CD4-positive, alpha-beta T cell treated with Interleukin-4 for 1 hour (primary cell): ENCODE measurements around the gene TBX15.

Experiments used
- DNase-seq, 2 donors: peaks; one replicate each; pipeline ENCODE4 v3.0.0-alpha.2; 2020 to 2022

Gene TBX15

DNA sequence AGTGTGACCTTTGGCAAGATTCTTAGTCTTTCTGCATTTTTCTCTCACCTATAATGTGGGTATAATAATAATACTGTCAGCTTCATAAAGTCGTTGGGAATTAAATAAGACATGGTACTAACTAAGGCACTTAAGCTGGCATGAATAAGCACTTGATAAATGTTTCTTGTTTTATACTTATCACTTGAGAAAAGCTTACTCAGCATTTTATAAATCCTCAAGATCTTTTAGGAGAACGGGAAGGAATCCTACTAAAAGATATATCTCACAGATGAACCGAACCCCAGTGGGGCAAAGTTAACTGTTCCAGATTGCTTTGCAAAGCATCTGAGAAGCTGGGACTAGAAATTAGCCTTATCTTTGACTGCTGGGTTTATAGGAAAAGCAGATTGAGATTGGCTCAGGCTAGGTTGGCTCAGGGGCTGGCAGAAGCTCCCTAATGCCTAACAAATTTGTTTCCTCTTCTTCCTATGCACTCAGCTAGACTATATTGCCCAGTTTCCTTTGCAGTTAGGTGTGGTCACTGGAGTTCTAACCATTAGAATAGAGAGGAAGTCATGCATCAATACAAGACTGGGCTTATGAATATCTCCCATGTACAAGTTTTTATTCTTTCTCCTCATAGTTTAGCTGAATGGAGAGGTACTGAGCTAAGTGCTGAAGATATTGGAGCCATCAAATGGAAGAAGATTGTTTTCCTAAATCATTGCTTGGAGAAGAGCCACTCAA, 110.3 kb downstream of the TBX15 start:
- DNase-seq = no peak

DNA sequence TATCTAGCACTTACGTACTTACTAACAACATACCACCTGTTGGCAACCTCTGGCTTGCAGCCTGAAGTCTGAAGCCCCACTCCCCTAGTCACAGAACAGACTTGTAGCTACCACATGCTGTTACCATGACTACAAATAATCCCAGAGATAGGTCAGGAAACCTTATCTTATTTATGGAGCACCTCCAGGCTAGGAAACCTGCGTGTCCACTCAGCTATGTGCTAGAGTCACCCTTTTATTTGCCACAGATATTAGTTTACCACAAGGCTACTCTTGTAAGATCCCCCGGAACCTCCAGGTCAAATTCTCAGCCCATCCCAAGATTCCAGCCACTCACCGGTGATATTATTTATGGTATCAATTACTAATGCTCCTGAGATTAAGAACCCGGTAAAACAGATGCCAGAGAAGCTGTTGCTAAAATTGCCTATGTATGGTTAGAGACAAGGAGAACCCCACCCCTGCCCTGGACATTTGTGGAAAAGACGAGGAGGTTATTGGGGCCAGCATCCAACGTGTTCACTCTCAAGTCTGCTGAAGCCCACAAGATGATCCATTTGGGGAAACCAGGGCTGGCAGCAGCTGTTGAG, 116.5 kb downstream of the TBX15 start:
- no peak for DNase-seq

- DNase-seq = no peak
These were observed 119.8 kb downstream of the TBX15 start for GRCh38 chr1:118868387-118868786.

- DNase-seq = no peak
These were observed 121.8 kb downstream of the TBX15 start for GRCh38 chr1:118866330-118866729.

DNA sequence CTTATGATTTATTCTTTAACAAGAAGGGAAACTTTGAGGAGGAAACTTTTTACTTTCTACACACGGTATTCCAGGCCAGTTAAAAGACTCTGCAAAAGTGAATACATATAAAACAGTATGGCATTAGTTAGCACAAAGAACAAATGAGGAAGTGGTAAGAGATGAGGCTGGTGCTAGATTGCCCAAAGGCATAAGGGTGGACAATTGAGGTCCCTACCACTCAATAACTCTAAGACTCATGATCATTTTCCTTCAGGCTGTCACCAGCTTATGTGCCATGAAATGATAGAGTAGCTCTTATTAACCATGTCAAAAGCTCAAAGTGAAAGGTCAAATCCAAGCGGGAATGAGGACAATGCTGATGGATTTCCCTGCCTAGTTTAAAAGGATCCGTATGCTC, 124.5 kb downstream of the TBX15 start:
- no peak for DNase-seq

DNA sequence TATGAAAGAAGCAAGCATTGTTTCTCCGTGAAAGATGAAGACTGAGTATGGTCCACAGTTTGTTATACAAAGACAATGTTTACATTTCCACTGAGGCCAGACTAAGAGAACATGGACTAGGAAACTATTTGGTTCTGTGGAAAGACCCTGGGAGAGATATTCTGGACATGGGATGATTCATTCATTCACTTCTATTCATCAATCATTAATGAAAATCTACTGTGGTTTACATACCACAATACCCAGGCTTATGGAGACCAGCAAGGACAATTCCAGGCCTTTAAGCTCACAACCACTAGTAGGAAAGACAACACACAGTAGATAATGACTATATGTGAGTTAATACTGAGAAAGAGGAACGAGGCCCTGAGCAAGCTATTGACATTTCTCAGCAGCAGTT, 125.4 kb downstream of the TBX15 start:
- DNase-seq = no peak

DNA sequence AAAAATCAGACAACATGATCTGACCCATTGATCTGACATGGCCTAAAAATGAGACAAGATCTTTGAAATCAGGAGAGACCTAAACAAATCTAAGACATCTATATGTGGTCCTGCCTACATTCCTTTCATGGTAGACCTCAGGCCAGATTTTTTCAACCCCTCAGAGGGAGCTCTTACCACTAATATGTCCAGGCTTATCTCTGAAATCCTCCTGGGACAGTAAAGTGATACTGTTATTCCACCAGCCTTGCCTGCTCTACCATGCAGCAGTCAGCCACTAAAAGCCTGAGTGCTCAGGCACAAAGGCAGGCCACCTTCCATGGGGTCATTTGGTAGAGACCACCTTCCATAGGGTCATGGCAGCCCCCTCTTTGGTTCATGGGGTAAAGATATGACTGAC, 126.9 kb downstream of the TBX15 start:
- no peak for DNase-seq

GRCh38 chr1:118859999-118860398, 128.1 kb downstream of the TBX15 start:
- no peak for DNase-seq

GRCh38 chr1:118846443-118846842, 141.7 kb downstream of the TBX15 start:
- no peak for DNase-seq

GRCh38 chr1:118842452-118843201, 145.5 kb downstream of the TBX15 start:
- DNase-seq = no peak

- DNase-seq = no peak
These were observed 146.6 kb downstream of the TBX15 start for GRCh38 chr1:118841521-118841920.
